ENCODE data around the gene IL1RN. TPM values are rescaled to one million over a fixed set of nuclear protein-coding genes. Genes with fewer than 3 reads are reported as not detected.

The IL1RN gene
- total RNA-seq, 4 donors from 2014 or later: 0.77 TPM; not detected in 3

GRCh38 chr2:113178069-113178746 lies 50.8 kb downstream of the IL1RN start:
- no peaks in the 10 kb centered on the region for H3K27me3 ChIP-seq
- DNase-seq: no peak
- no peaks in the 10 kb centered on the region for H3K9me3 ChIP-seq
- no peaks in the 10 kb centered on the region for H3K4me1 ChIP-seq
- H3K36me3 ChIP-seq: no peaks in the 10 kb centered on the region
- intact Hi-C loops (cut with DNase I; ENCODE audit: low total_unique reads): no loop called here
- H3K27ac ChIP-seq: no peak overlapping the region
- no peak for TF ChIP-seq POLR2A (IDR thresholded peaks at IDR 0.05)
- TF ChIP-seq, protein P1, sequence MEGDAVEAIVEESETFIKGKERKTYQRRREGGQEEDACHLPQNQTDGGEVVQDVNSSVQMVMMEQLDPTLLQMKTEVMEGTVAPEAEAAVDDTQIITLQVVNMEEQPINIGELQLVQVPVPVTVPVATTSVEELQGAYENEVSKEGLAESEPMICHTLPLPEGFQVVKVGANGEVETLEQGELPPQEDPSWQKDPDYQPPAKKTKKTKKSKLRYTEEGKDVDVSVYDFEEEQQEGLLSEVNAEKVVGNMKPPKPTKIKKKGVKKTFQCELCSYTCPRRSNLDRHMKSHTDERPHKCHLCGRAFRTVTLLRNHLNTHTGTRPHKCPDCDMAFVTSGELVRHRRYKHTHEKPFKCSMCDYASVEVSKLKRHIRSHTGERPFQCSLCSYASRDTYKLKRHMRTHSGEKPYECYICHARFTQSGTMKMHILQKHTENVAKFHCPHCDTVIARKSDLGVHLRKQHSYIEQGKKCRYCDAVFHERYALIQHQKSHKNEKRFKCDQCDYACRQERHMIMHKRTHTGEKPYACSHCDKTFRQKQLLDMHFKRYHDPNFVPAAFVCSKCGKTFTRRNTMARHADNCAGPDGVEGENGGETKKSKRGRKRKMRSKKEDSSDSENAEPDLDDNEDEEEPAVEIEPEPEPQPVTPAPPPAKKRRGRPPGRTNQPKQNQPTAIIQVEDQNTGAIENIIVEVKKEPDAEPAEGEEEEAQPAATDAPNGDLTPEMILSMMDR (IDR thresholded peaks at IDR 0.05): no peak
- no peak overlapping the region for H3K4me3 ChIP-seq

- intact Hi-C loops (cut with DNase I; ENCODE audit: low total_unique reads): no loop called here
- no peak for DNase-seq
- Histone ChIP-seq H3K9me3 (no peaks in the 10 kb centered on the region), H3K4me3 (no peak overlapping the region), H3K27ac (no peak overlapping the region), H3K27me3 (no peaks in the 10 kb centered on the region), H3K4me1 (no peaks in the 10 kb centered on the region), H3K36me3 (no peaks in the 10 kb centered on the region)
- TF ChIP-seq POLR2A (IDR thresholded peaks at IDR 0.05): no peak
- TF ChIP-seq, protein P1 (IDR thresholded peaks at IDR 0.05): no peak
Measured at GRCh38 chr2:113178891-113179290, 51.5 kb downstream of the IL1RN start.

- DNase-seq: no peak
- H3K27me3 ChIP-seq: no peaks in the 10 kb centered on the region
- no peak for TF ChIP-seq POLR2A (IDR thresholded peaks at IDR 0.05)
- no peaks in the 10 kb centered on the region for H3K9me3 ChIP-seq
- H3K27ac ChIP-seq: no peak overlapping the region
- H3K36me3 ChIP-seq: no peaks in the 10 kb centered on the region
- H3K4me1 ChIP-seq: no peaks in the 10 kb centered on the region
- intact Hi-C loops (cut with DNase I; ENCODE audit: low total_unique reads): no loop called here
- H3K4me3 ChIP-seq: no peak overlapping the region
Measured at GRCh38 chr2:113179446-113180045, 52.1 kb downstream of the IL1RN start.

- no peak for TF ChIP-seq POLR2A (IDR thresholded peaks at IDR 0.05)
- TF ChIP-seq, protein P1 (IDR thresholded peaks at IDR 0.05): no peak
- Histone ChIP-seq H3K4me1 (no peaks in the 10 kb centered on the region), H3K4me3 (no peak overlapping the region), H3K36me3 (no peaks in the 10 kb centered on the region), H3K27ac (no peak overlapping the region), H3K9me3 (no peaks in the 10 kb centered on the region), H3K27me3 (no peaks in the 10 kb centered on the region)
- no peak for DNase-seq
- intact Hi-C loops (cut with DNase I; ENCODE audit: low total_unique reads): no loop called here
Measured at GRCh38 chr2:113180131-113180946, 52.9 kb downstream of the IL1RN start.

- Histone ChIP-seq H3K27me3 (no peaks in the 10 kb centered on the region), H3K4me3 (no peak overlapping the region), H3K9me3 (no peaks in the 10 kb centered on the region), H3K36me3 (no peaks in the 10 kb centered on the region), H3K4me1 (no peaks in the 10 kb centered on the region), H3K27ac (no peak overlapping the region)
- intact Hi-C loops (cut with DNase I; ENCODE audit: low total_unique reads): no loop called here
- TF ChIP-seq, protein P1 (IDR thresholded peaks at IDR 0.05): no peak
- no peak for TF ChIP-seq POLR2A (IDR thresholded peaks at IDR 0.05)
- no peak for DNase-seq
Measured at GRCh38 chr2:113181258-113182051, 54.1 kb downstream of the IL1RN start.

Measured in uterus (tissue), 4 donors.